Measurements from ENCODE around the gene CCL25. TPM values are rescaled to one million over a fixed set of nuclear protein-coding genes. Genes with fewer than 3 reads are reported as not detected.
A peak's percentile ranks its signal among the peaks of the same experiment; 100 is the strongest.

The CCL25 gene
- total and polyA plus RNA-seq, 2 experiments from 2014 or later = 0.52 to 0.73 TPM

DNA sequence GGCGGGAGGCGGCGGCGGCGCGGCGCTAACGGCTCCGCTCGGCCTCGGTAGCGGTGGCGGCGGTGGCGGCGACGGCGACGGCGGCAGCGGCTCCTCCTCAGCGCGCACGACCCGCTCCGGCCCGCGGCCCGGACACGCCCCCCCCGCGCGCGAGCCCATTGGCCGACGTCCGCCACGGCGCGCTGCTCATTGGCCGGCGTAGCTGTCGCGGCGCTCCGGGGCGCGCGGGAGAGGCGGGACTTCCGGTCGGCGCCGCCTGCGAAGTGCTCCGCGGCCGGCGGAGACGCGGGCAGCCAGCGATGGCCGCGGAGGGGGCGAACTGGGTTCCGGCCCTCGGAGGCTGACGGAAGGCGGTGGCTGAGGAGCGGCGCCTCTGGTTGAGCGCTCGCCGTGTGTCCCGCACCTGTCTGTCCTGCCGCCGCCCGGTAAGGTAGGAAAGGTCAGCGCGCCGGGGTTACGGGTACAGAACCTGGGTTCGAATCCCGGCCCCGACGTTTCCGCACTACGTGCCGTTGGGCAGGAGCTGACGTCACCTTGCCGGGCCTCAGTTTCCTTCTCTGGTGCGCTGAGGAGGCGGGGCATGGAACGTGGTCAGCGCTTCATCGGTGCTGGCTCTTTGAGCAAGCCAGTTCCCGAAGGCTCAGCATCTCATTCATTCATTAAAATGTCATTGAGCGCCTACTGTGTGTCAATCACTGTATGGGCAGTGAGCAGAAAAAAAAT, 46.9 kb upstream of the CCL25 start, which contains the start of gene ELAVL1:
Gene ELAVL1 (minus strand): TSS at position 108 of the 723 bp plus-strand sequence. CDS start 13,826 bp downstream, outside the sequence.
- H3K4me2 ChIP-seq = peak within 1 kb of the TSS; percentile 99
- H3K79me2 ChIP-seq (replicated peaks; ENCODE audit: insufficient read depth) = peaks cover 47% of the 10 kb centered on the region
- H3K4me1 ChIP-seq (ENCODE audit: insufficient read depth) = peaks cover 20% of the 10 kb centered on the region
- no peaks in the 10 kb centered on the region for H3K36me3 ChIP-seq (ENCODE audit: insufficient read depth)
- peak within 1 kb of the TSS; percentile 93 for H2AFZ ChIP-seq
- Mint-ChIP-seq H3K9me3 (no peaks in the 10 kb centered on the region; the same call in 2 of the 3 replicates), H3K27ac (peak within 1 kb of the TSS; percentile 94), H3K4me3 (peak within 1 kb of the TSS; percentile 99), H3K36me3 (ENCODE audit: low read depth) (peaks cover 25% of the 10 kb centered on the region), H3K4me1 (peaks cover 32% of the 10 kb centered on the region), H3K27me3 (ENCODE audit: insufficient read depth, low read depth, poor library complexity) (peaks cover 17% of the 10 kb centered on the region)
- peak; percentile 93 for DNase-seq (ENCODE audit: low spot score)
- H3F3A ChIP-seq (replicated peaks; ENCODE audit: low read depth) = peaks cover 20% of the 10 kb centered on the region
- peak within 1 kb of the TSS; percentile 90 for H3K4me3 ChIP-seq
- peaks cover 33% of the 10 kb centered on the region for H4K20me1 ChIP-seq (replicated peaks; ENCODE audit: insufficient read depth)
- peak; percentile 72 for ATAC-seq
- no peaks in the 10 kb centered on the region for H3K27me3 ChIP-seq (ENCODE audit: insufficient read depth)
- no peaks in the 10 kb centered on the region for H3K9me2 ChIP-seq (ENCODE audit: insufficient read depth)
- peak within 1 kb of the TSS; percentile 79 for H3K27ac ChIP-seq (ENCODE audit: low read depth)
- no peak for TF ChIP-seq STAT1 (IDR thresholded peaks at IDR 0.05; ENCODE audit: unreplicated experiment)
- TF ChIP-seq CREB1 (CRISPR knock-in tag; IDR thresholded peaks at IDR 0.05; ENCODE audit: low read depth) = peak; percentile 86
- TF ChIP-seq ZNF114 (CRISPR knock-in tag; IDR thresholded peaks at IDR 0.05) = no peak
- TF ChIP-seq POLR2AphosphoS5 (IDR thresholded peaks at IDR 0.05; ENCODE audit: low read depth) = peak; percentile 69
- TF ChIP-seq, protein P1, sequence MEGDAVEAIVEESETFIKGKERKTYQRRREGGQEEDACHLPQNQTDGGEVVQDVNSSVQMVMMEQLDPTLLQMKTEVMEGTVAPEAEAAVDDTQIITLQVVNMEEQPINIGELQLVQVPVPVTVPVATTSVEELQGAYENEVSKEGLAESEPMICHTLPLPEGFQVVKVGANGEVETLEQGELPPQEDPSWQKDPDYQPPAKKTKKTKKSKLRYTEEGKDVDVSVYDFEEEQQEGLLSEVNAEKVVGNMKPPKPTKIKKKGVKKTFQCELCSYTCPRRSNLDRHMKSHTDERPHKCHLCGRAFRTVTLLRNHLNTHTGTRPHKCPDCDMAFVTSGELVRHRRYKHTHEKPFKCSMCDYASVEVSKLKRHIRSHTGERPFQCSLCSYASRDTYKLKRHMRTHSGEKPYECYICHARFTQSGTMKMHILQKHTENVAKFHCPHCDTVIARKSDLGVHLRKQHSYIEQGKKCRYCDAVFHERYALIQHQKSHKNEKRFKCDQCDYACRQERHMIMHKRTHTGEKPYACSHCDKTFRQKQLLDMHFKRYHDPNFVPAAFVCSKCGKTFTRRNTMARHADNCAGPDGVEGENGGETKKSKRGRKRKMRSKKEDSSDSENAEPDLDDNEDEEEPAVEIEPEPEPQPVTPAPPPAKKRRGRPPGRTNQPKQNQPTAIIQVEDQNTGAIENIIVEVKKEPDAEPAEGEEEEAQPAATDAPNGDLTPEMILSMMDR (conservative IDR thresholded peaks at IDR 0.05; ENCODE audit: low read depth in 2 of 2) = no peak
- TF ChIP-seq, protein P2, sequence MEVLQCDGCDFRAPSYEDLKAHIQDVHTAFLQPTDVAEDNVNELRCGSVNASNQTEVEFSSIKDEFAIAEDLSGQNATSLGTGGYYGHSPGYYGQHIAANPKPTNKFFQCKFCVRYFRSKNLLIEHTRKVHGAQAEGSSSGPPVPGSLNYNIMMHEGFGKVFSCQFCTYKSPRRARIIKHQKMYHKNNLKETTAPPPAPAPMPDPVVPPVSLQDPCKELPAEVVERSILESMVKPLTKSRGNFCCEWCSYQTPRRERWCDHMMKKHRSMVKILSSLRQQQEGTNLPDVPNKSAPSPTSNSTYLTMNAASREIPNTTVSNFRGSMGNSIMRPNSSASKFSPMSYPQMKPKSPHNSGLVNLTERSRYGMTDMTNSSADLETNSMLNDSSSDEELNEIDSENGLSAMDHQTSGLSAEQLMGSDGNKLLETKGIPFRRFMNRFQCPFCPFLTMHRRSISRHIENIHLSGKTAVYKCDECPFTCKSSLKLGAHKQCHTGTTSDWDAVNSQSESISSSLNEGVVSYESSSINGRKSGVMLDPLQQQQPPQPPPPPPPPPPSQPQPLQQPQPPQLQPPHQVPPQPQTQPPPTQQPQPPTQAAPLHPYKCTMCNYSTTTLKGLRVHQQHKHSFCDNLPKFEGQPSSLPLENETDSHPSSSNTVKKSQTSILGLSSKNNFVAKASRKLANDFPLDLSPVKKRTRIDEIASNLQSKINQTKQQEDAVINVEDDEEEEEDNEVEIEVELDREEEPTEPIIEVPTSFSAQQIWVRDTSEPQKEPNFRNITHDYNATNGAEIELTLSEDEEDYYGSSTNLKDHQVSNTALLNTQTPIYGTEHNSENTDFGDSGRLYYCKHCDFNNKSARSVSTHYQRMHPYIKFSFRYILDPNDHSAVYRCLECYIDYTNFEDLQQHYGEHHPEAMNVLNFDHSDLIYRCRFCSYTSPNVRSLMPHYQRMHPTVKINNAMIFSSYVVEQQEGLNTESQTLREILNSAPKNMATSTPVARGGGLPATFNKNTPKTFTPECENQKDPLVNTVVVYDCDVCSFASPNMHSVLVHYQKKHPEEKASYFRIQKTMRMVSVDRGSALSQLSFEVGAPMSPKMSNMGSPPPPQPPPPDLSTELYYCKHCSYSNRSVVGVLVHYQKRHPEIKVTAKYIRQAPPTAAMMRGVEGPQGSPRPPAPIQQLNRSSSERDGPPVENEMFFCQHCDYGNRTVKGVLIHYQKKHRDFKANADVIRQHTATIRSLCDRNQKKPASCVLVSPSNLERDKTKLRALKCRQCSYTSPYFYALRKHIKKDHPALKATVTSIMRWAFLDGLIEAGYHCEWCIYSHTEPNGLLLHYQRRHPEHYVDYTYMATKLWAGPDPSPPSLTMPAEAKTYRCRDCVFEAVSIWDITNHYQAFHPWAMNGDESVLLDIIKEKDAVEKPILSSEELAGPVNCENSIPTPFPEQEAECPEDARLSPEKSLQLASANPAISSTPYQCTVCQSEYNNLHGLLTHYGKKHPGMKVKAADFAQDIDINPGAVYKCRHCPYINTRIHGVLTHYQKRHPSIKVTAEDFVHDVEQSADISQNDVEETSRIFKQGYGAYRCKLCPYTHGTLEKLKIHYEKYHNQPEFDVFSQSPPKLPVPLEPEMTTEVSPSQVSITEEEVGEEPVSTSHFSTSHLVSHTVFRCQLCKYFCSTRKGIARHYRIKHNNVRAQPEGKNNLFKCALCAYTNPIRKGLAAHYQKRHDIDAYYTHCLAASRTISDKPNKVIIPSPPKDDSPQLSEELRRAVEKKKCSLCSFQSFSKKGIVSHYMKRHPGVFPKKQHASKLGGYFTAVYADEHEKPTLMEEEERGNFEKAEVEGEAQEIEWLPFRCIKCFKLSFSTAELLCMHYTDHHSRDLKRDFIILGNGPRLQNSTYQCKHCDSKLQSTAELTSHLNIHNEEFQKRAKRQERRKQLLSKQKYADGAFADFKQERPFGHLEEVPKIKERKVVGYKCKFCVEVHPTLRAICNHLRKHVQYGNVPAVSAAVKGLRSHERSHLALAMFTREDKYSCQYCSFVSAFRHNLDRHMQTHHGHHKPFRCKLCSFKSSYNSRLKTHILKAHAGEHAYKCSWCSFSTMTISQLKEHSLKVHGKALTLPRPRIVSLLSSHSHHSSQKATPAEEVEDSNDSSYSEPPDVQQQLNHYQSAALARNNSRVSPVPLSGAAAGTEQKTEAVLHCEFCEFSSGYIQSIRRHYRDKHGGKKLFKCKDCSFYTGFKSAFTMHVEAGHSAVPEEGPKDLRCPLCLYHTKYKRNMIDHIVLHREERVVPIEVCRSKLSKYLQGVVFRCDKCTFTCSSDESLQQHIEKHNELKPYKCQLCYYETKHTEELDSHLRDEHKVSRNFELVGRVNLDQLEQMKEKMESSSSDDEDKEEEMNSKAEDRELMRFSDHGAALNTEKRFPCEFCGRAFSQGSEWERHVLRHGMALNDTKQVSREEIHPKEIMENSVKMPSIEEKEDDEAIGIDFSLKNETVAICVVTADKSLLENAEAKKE (CRISPR knock-in tag; IDR thresholded peaks at IDR 0.05) = no peak
- TF ChIP-seq ZNF331 (CRISPR knock-in tag; IDR thresholded peaks at IDR 0.05; ENCODE audit: low read depth) = no peak
- TF ChIP-seq NANOG (IDR thresholded peaks at IDR 0.05; ENCODE audit: borderline replicate concordance) = no peak
